ENCODE measurements around the gene KLHDC8A.
A peak's percentile ranks its signal among the peaks of the same experiment; 100 is the strongest.

GRCh38 chr1:205396967-205397616 is 40.4 kb upstream of the KLHDC8A start:
- peak; percentile 9 to 65 (median 46) for TF ChIP-seq CTCF (IDR thresholded peaks at IDR 0.05)
- no peak for TF ChIP-seq POLR2A (IDR thresholded peaks at IDR 0.05)
